ENCODE results near the gene UTP3.
"Not testable (repeated sequence)": the region's sequence is repeated elsewhere in the genome, so short reads cannot be mapped to it uniquely, and the experiment has no call there.

Gene UTP3

DNA sequence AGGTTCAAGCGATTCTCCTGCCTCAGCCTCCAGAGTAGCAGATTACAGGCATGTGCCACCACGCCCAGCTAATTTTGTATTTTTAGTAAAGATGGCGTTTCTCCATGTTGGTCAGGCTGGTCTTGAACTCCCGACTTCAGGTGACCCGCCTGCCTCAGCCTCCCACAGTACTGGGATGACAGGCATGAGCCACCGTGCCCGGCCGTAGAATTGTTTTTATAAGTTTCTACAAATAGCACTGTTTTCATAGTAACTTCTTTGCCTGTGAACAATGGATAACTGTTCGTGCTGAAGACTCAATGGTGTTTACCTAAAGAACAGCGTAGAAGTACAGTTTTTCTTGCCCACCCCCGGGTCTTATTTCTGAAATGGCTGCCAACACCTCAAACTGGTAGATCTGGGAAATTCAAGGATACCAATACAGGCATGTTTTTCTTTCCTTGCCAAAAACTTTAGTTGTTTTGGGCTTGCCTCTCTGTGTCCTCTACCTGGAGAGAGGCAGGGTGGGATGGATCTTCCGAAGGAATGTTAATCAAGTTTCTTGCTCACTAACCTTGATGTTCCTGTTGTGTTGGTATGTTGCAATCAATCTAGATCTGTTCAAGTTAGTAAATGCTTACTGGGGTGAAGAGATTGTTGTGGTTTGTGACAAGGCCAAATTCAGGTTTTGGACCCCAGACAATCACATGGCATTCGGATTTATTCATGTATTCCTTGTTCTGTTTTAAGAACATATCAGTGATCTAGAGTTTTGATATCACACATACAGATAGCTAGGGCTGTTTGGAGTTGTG, 30.7 kb downstream of the UTP3 start:
- no peak for DNase-seq

DNA sequence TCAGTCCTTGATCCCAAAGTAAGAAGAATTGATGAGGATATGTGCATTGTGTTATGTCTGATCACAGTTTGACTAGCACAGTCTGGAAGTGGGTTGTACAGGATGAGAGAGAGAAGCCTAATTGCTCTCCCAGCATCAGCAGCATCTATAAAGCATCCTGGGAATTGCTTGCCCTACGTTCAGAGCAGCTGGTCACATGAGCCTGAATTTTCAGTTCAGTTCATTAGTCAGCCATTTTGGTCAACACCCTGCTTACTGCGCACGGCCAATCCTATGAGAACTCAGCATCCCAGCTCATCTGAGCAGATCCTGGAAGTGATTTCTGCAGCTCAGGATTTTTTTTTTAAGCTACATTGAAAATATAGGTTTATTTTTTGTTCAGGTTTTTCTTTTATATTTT, 33.4 kb downstream of the UTP3 start, which contains the start of gene RUFY3:
Gene RUFY3 (plus strand): TSS at position 218 of the 400 bp plus-strand sequence. CDS start 610 bp downstream, outside the sequence.
- DNase-seq, result peak; percentile 94

DNA sequence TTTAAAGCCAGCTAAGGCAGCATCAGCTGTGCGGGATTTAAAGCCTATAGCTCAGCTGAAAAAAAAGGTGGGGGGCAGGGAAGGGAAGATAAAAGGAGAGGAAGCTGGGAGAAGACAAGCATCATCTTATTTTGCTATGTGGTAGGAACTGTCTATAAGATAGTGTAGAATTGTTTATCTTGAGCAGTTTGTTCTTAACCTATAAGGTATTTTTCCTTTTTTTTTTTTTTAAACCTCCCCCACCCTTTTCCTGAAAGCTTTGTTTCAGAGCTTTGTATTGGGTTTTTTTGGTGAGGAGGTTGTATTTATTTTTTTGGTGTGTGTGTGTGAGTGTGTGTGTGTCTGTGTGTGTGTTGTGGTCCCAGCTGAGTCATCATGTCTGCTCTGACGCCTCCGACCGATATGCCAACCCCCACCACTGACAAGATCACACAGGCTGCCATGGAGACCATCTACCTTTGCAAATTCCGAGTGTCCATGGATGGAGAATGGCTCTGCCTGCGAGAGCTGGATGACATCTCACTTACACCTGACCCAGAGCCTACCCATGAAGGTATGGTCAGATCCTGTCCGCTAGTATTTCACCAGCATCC, 34.0 kb downstream of the UTP3 start:
- peak; percentile 70 for DNase-seq

DNA sequence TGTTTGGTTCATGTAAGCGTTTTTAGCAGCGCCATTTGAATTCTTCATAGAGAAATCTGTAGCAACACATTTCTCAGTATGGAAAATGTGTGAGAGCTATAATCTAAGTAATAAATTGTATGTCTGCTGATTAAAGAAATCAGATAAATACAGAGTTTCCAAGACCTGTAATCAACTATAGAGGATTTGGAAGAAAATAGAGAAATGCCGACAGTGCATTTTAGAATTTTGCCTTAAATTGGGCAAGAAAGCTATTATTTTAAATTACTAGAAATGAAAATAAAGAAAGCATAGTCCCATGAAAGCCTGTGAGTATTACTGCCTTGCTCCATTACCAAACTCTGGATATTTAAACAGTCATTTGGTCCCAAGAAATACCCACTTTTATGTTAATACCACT, 36.1 kb downstream of the UTP3 start:
- no peak for DNase-seq

DNA sequence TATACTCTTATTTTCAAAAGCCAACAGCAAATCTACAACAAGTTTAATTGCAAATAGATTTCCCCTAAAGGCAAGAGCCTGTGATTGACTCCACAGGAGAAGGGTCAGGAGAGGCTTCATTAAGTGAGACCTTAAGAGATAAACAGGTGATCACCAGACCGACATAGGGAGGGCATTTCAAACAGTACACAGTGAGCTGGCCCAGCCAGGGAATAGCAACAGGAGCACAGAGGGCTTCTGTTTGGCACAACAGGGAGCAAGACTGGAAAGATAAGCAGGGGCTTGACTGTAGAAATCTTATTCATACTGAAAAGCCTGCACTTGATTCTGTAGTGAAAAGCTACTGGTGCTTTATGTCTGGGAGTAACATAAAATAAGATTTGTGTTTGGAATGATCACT, 37.3 kb downstream of the UTP3 start:
- DNase-seq, result no peak

DNA sequence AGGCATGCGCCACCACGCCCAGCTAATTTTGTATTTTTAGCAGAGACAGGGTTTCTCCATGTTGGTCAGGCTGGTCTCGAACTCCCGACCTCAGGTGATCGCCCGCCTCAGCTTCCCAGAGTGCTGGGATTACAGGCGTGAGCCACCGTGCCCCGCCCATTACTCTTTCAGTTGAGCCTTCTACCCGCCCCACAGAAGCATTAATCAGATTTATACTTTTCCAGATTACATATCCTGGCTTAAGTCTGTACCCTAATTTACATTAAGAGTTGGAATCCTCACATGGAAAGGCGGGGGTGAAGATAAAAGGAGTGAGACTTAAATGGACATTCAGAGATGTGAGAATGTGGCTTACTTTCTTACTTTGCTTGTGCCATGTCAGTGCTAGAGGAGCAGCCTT, 38.2 kb downstream of the UTP3 start:
- DNase-seq, result not testable (repeated sequence)

DNA sequence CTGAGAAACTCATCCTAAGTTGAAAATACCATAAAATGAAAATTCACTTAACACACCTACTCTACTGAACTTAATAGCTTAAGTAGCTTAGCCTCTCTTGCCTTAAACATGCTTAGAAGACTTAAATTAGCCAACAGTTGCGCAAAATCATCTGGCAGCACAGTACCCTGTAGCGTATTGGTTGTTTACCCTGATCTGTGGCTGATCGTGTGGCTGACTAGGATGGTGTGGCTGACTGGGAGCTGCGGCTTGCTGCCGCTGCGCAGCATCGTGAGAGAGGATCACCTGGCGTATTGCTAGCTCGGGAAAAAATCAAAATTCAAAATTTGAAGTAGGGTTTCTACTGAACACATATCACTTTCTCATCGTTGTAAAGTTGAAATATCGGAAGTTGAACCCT, 39.8 kb downstream of the UTP3 start:
- DNase-seq, result no peak

DNA sequence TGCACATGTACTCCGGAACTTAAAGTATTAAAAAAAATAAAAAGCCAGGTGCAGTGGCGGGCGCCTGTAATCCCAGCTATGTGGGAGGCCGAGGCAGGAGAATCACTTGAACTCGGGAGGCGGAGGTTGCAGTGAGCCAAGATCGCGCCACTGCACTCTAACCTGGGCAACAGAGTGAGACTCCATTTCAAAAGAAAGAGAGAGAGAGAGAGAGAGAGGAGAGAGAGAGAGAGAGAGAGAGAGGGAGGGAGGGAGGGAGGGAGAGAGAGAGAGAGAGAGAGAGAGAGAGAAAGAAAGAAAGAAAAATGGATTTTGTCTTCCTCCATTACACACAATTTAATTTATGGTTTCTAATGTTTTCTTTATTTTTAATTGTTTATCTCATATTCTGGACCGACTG, 44.5 kb downstream of the UTP3 start:
- not testable (repeated sequence) for DNase-seq

DNA sequence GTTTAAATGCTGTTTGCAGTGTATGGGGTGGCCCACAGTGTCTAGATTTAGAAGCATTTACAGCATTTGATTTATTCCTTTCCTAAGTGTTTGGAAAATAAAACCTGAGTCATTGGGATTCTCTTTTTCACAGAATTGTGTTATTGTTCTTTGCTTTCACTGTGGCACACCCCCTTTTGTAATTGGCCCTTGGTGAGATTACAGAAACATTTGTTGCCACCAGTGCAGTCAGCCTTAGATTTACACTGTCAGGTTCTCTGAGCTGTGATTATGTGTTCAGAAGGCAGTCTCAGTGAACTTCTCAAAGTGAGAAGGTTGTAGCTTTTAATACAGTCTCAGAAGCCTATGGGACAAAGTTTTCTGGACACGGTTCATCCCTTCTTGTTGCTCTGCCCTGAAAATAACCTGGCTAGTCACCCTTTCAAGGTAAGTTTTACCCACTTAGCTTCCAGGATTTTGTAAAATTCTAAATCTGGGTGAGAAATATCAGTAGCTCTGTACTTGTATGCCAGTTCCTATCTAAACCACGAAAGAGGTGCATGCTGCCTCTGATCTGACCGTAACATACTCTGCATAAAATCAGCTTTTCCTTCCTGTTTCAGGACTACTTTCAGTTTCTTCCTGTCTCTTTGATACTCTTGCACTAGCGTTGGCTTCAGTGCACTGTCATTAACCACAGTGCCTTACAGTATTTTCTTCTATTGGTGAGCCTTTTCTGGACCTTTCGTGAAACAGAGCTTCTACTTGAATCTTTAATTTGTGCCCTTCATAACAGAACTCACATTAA, 46.0 kb downstream of the UTP3 start:
- DNase-seq, result peak; percentile 36

DNA sequence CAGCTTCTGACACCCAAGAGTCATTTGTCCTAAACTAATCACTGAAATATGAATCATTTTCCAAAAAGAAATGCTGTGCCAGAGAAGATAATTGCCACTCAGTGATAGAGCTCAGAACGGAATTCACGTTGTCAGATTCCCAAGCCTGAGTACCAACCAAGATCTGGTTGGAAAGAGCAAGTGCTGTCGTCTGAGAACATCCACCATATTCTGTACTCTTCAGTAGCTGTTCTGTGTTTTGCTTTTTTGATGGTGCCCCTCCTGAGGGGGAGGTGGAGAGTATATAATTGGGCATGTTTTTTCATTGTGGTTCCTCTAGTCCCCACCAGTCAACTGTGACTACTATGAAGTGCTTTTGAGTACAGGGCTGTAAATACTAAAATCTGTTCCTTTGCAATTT, 46.6 kb downstream of the UTP3 start:
- DNase-seq, result no peak

DNA sequence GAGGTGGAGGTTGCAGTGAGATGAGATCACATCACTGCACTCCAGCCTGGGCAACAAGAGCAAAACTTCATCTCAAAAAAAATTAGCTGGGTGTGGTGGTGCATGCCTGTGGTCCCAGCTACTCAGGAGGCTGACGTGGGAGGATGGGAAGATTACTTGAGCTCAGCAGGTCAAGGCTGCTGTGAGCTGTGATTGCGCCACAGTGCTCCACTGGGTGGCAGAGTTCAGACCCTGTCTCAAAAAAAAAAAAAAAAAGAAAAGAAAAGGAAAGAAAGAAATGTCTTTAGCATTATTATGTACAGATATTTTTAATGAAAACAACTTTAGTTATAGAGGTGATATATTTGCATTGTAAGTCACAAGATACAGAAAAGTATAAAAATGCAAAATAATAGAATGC, 47.6 kb downstream of the UTP3 start:
- peak; percentile 55 for DNase-seq

DNA sequence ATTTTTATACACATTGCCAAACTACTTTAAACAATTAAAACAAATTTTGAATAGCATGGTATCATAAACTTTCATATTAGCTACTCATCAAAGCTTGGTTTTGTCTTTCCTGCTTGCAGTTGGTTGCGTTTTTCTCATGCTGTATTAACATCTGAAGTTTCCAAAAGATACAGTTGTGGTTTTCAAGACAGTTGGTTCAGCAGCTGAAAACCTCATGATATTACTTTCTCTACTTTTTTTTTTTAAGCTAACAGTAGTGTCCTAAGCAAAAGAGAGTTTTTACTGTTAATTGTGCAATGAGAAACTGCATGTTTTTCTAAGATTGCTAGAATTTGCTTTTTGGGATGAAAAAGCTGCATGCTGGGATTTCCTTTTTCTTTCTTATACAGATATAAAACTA, 48.7 kb downstream of the UTP3 start:
- no peak for DNase-seq

DNA sequence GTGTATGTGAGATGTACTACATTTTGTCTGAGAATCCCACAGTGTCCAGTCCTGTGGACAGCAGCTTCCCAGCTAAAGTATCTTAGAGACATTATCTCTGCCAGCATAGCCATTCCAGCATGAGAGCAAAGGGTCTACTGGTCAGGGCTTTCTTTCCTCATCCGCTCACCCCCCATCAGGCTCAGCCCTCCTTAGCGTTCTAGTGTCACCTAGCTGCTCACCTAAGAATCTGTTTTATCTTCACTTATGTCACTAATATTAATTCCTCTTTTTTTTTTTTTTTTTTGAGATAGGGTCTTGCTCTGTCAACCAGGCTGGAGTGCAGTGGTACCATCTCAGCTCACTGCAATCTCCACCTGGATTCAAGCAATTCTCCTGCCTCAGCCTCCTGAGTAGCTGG, 49.1 kb downstream of the UTP3 start:
- DNase-seq, result no peak

DNA sequence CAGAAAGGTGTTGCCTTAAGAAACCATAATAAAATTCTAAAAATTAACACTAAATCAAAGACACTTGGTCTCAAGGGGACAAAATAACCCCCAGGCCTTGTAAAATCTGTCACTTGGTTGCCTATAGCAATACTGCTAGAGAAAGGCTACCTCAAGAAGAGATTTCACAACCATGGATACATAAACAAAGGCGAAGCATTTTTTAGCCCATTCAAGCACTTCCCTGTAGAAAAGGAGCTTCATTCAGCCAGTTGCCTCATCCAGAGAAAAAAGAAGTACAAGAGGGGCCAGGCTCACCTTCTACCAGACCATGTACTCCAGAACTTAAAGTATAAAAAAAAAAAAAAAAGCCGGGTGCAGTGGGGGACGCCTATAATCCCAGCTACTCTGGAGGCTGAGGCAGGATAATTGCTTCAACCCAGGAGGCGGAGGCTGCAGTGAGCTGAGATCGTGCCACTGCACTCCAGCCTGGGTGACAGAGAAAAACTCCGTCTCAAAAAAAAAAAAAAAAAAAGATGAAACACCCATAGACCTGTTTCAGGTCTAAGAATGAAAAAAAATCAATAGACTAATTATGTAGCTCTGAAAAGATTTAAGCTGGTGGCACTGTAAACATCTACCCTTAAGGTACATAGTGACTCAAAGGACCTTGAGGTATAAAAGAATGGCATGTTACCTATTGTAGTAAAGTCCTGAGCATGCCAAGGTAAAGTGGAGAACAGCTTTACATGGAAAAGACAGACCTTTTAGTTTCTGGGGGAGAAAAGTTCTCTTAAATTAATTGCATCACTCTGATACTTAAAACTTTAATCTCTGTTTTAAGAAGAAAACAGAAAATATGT, 51.4 kb downstream of the UTP3 start:
- DNase-seq, result no peak
